ENCODE measurements around the gene ZNF775. TPM values are rescaled to one million over a fixed set of nuclear protein-coding genes. Genes with fewer than 3 reads are reported as not detected.
A peak's percentile ranks its signal among the peaks of the same experiment; 100 is the strongest.

The ZNF775 gene
- total and polyA plus RNA-seq, 2 experiments from 2014 or later, result 0.75 to 3.9 TPM

DNA sequence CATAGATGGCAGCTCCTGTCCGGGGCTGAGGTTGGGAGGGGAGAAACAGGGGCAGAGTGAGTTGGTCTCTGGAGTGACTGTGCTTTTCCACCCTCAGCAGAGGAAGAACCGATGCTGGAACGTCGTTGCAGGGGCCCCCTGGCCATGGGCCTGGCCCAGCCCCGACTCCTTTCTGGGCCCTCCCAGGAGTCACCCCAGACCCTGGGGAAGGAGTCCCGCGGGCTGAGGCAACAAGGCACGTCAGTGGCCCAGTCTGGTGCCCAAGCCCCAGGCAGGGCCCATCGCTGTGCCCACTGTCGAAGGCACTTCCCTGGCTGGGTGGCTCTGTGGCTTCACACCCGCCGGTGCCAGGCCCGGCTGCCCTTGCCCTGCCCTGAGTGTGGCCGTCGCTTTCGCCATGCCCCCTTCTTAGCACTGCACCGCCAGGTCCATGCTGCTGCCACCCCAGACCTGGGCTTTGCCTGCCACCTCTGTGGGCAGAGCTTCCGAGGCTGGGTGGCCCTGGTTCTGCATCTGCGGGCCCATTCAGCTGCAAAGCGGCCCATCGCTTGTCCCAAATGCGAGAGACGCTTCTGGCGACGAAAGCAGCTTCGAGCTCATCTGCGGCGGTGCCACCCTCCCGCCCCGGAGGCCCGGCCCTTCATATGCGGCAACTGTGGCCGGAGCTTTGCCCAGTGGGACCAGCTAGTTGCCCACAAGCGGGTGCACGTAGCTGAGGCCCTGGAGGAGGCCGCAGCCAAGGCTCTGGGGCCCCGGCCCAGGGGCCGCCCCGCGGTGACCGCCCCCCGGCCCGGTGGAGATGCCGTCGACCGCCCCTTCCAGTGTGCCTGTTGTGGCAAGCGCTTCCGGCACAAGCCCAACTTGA lies 7.8 kb upstream of the ZNF775 start:
- Histone ChIP-seq H3K9me3 (ENCODE audit: low read depth) (no peaks in the 10 kb centered on the region), H2AFZ (no peak overlapping the region), H3F3A (ENCODE audit: insufficient read depth) (peaks cover 10% of the 10 kb centered on the region; the same call in 1 of the 2 replicates), H3K9ac (peak overlapping the region; percentile 82; the same call in 1 of the 2 replicates), H3K27ac (peak overlapping the region; percentile 30), H3K4me2 (ENCODE audit: unreplicated experiment) (no peak overlapping the region), H3K27me3 (replicated peaks; ENCODE audit: insufficient read depth) (no peaks in the 10 kb centered on the region), H3K36me3 (ENCODE audit: low read depth) (0 out of 2 replicates have a peak, but pooled peaks cover 2% of the 10 kb centered on the region), H3K4me1 (ENCODE audit: insufficient read depth) (peaks cover 19% of the 10 kb centered on the region), H4K20me1 (ENCODE audit: insufficient read depth) (no peaks in the 10 kb centered on the region), H3K79me2 (ENCODE audit: insufficient read depth) (peaks cover 7% of the 10 kb centered on the region; the same call in 1 of the 2 replicates), H3K9me2 (ENCODE audit: insufficient read depth) (no peaks in the 10 kb centered on the region), H3K4me3 (no peak overlapping the region)
- 88 to 95% methylated on average over 42 to 45 of the region's 48 CpGs for WGBS, 2 experiments (ENCODE audit: low coverage in 1 of 2, low lambda C conversion rate in 2 of 2, missing lambda C conversion rate in 2 of 2)
- no peak for DNase-seq
- in situ Hi-C loops (cut with MboI), result no loop called here
- TF ChIP-seq EZH2 (IDR thresholded peaks at IDR 0.05; ENCODE audit: insufficient read depth, poor library complexity, severe bottlenecking), result no peak
- TF ChIP-seq EZH2phosphoT487 (IDR thresholded peaks at IDR 0.05; ENCODE audit: insufficient read depth, low read depth), result no peak

DNA sequence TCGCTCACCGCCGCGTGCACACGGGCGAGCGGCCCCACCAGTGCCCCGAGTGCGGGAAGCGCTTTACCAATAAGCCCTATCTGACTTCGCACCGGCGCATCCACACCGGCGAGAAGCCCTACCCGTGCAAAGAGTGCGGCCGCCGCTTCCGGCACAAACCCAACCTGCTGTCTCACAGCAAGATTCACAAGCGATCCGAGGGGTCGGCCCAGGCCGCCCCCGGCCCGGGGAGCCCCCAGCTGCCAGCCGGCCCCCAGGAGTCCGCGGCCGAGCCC lies 7.2 kb upstream of the ZNF775 start:
- WGBS, 2 experiments (ENCODE audit: low coverage in 1 of 2, low lambda C conversion rate in 2 of 2, missing lambda C conversion rate in 2 of 2), result 80 to 96% methylated on average over 1 to 29 of the region's 30 CpGs
- in situ Hi-C loops (cut with MboI), result no loop called here

DNA sequence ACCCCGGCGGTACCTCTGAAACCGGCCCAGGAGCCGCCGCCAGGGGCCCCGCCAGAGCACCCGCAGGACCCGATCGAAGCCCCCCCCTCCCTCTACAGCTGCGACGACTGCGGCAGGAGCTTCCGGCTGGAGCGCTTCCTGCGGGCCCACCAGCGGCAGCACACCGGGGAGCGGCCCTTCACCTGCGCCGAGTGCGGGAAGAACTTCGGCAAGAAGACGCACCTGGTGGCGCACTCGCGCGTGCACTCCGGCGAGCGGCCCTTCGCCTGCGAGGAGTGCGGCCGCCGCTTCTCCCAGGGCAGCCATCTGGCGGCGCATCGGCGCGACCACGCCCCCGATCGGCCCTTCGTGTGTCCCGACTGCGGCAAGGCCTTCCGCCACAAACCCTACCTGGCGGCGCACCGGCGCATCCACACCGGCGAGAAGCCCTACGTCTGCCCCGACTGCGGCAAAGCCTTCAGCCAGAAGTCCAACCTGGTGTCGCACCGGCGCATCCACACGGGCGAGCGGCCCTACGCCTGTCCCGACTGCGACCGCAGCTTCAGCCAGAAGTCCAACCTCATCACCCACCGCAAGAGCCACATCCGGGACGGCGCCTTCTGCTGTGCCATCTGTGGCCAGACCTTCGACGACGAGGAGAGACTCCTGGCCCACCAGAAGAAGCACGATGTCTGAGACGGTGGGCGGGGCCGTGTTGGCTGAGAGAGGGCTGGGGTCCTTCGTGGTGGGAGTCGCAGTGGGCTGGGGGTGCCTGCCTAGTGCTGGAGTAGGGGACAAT lies 6.7 kb upstream of the ZNF775 start:
- DNase-seq, result no peak
- H3K4me1 ChIP-seq (ENCODE audit: insufficient read depth), result peaks cover 19% of the 10 kb centered on the region
- TF ChIP-seq EZH2phosphoT487 (IDR thresholded peaks at IDR 0.05; ENCODE audit: insufficient read depth, low read depth) (no peak), EZH2 (IDR thresholded peaks at IDR 0.05; ENCODE audit: insufficient read depth, poor library complexity, severe bottlenecking) (no peak)
- 92 to 95% methylated on average over 54 to 79 of the region's 79 CpGs for WGBS, 2 experiments (ENCODE audit: low coverage in 1 of 2, low lambda C conversion rate in 2 of 2, missing lambda C conversion rate in 2 of 2)
- in situ Hi-C loops (cut with MboI), result no loop called here
- H4K20me1 ChIP-seq (ENCODE audit: insufficient read depth), result no peaks in the 10 kb centered on the region
- no peak overlapping the region for H2AFZ ChIP-seq
- no peak overlapping the region for H3K4me3 ChIP-seq
- no peak overlapping the region for H3K4me2 ChIP-seq (ENCODE audit: unreplicated experiment)
- H3K9me3 ChIP-seq (ENCODE audit: low read depth), result no peaks in the 10 kb centered on the region
- H3K9me2 ChIP-seq (ENCODE audit: insufficient read depth), result no peaks in the 10 kb centered on the region
- peaks cover 7% of the 10 kb centered on the region; the same call in 1 of the 2 replicates for H3F3A ChIP-seq (ENCODE audit: insufficient read depth)
- peaks cover 7% of the 10 kb centered on the region; the same call in 1 of the 2 replicates for H3K79me2 ChIP-seq (ENCODE audit: insufficient read depth)
- H3K9ac ChIP-seq, result no peak overlapping the region
- H3K27me3 ChIP-seq (replicated peaks; ENCODE audit: insufficient read depth), result no peaks in the 10 kb centered on the region
- 0 out of 2 replicates have a peak, but pooled peaks cover 2% of the 10 kb centered on the region for H3K36me3 ChIP-seq (ENCODE audit: low read depth)
- no peak overlapping the region for H3K27ac ChIP-seq

More for the DNA sequence above, 7.2 kb upstream of the ZNF775 start:
- H3K9ac ChIP-seq, result no peak overlapping the region
- H4K20me1 ChIP-seq (ENCODE audit: insufficient read depth), result no peaks in the 10 kb centered on the region
- H3K9me2 ChIP-seq (ENCODE audit: insufficient read depth), result no peaks in the 10 kb centered on the region
- 0 out of 2 replicates have a peak, but pooled peaks cover 2% of the 10 kb centered on the region for H3K36me3 ChIP-seq (ENCODE audit: low read depth)
- no peak for TF ChIP-seq EZH2phosphoT487 (IDR thresholded peaks at IDR 0.05; ENCODE audit: insufficient read depth, low read depth)
- no peak for TF ChIP-seq EZH2 (IDR thresholded peaks at IDR 0.05; ENCODE audit: insufficient read depth, poor library complexity, severe bottlenecking)
- no peak overlapping the region for H3K4me2 ChIP-seq (ENCODE audit: unreplicated experiment)
- no peaks in the 10 kb centered on the region for H3K9me3 ChIP-seq (ENCODE audit: low read depth)
- no peak overlapping the region for H3K4me3 ChIP-seq
- peaks cover 19% of the 10 kb centered on the region for H3K4me1 ChIP-seq (ENCODE audit: insufficient read depth)
- no peak for DNase-seq
- H3K27ac ChIP-seq, result no peak overlapping the region
- H3F3A ChIP-seq (ENCODE audit: insufficient read depth), result peaks cover 10% of the 10 kb centered on the region; the same call in 1 of the 2 replicates
- peaks cover 7% of the 10 kb centered on the region; the same call in 1 of the 2 replicates for H3K79me2 ChIP-seq (ENCODE audit: insufficient read depth)
- no peaks in the 10 kb centered on the region for H3K27me3 ChIP-seq (replicated peaks; ENCODE audit: insufficient read depth)
- no peak overlapping the region for H2AFZ ChIP-seq

DNA sequence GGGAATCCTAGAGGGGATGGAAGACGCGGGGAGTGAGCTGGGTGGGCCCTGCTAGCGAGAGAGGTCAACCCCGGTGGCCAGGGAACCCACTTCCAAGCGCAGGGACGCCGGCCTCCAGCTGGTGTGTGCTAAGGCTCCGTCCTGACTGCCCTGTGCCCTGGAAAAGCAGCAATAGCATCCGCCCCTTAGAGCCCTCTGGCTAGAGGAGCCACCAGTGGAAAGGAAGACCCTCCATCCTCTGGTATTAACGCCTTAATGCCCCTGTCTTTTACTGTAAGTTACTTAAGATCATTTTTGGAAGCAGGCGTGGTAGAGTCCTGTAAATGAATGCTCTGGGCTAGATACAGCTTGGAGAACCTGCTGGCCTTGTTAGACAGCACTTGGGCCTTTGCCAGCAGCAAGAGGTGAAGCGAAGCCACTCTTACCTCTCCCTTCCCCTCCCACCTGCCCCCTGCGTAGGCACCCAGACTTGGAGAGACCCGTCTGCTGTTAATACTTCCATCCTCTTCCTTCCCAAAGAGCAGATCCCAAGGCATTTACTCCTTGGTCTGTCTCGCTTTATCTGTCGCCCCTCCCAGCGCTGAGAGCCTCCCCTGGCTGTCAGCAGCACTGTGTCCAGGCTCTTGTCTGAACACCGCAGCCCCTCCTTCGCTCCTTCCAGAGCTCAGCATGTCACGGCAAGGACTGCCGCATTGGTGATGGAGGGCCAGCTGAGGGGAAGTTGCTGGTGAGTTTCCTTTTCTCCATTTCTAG lies 5.9 kb upstream of the ZNF775 start:
- 93 to 97% methylated on average over 20 to 21 of the region's 21 CpGs for WGBS, 2 experiments (ENCODE audit: low coverage in 1 of 2, low lambda C conversion rate in 2 of 2, missing lambda C conversion rate in 2 of 2)
- no peaks in the 10 kb centered on the region for H3K9me2 ChIP-seq (ENCODE audit: insufficient read depth)

More for the DNA sequence above, 5.9 kb upstream of the ZNF775 start:
- in situ Hi-C loops (cut with MboI), result no loop called here
- H3F3A ChIP-seq (ENCODE audit: insufficient read depth), result peaks cover 11% of the 10 kb centered on the region; the same call in 1 of the 2 replicates
- no peak overlapping the region for H3K9ac ChIP-seq
- no peak overlapping the region for H3K27ac ChIP-seq
- TF ChIP-seq EZH2phosphoT487 (IDR thresholded peaks at IDR 0.05; ENCODE audit: insufficient read depth, low read depth), result no peak
- TF ChIP-seq EZH2 (IDR thresholded peaks at IDR 0.05; ENCODE audit: insufficient read depth, poor library complexity, severe bottlenecking), result no peak
- no peak overlapping the region for H2AFZ ChIP-seq
- no peaks in the 10 kb centered on the region for H3K9me3 ChIP-seq (ENCODE audit: low read depth)
- peaks cover 20% of the 10 kb centered on the region for H3K4me1 ChIP-seq (ENCODE audit: insufficient read depth)
- no peak for DNase-seq
- H3K79me2 ChIP-seq (ENCODE audit: insufficient read depth), result peaks cover 7% of the 10 kb centered on the region; the same call in 1 of the 2 replicates
- 0 out of 2 replicates have a peak, but pooled peaks cover 2% of the 10 kb centered on the region for H3K36me3 ChIP-seq (ENCODE audit: low read depth)
- H4K20me1 ChIP-seq (ENCODE audit: insufficient read depth), result no peaks in the 10 kb centered on the region
- H3K4me3 ChIP-seq, result no peak overlapping the region
- H3K4me2 ChIP-seq (ENCODE audit: unreplicated experiment), result no peak overlapping the region
- no peaks in the 10 kb centered on the region for H3K27me3 ChIP-seq (replicated peaks; ENCODE audit: insufficient read depth)
